ENCODE results near the gene SATL1. TPM values are rescaled to one million over a fixed set of nuclear protein-coding genes. Genes with fewer than 3 reads are reported as not detected.

Gene SATL1
- total RNA-seq, 2 experiments from 2014 or later = not detected

DNA sequence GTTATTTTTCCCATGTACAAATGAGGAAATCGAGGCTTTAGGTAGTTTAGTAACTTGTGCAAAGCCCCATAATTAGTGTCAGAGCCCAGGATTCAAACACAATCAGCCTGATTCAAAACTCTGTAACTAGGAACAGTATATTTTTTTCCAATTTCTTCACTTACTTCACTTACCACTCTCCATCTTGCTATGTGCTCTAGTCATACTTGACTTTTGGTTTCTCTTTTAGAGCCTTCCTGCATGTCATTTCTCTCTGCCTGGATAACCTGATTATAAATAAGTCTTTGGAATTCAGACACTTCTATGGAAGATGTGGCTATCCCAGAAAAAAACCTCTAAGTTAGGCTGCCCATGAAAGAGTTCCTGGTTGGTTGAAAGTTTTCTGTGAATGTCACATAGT, 22.2 kb downstream of the SATL1 start:
- ChIA-PET POLR2A (no interaction called here), CTCF (no interaction called here)
- Histone ChIP-seq H3K9me3 (ENCODE audit: control insufficient read depth in 1 of 2, insufficient read depth in 1 of 2, low read length in 2 of 2) (no peaks in the 10 kb centered on the region), H3K4me3 (ENCODE audit: low read length) (no peak overlapping the region), H3K27me3 (ENCODE audit: control insufficient read depth in 1 of 2, insufficient read depth in 2 of 2, low read length in 2 of 2) (no peaks in the 10 kb centered on the region), H3K4me1 (ENCODE audit: insufficient read depth, low read length) (no peaks in the 10 kb centered on the region), H3K27ac (ENCODE audit: low read depth in 1 of 2, low read length in 2 of 2) (no peak overlapping the region), H3K36me3 (ENCODE audit: insufficient read depth, low read length) (no peaks in the 10 kb centered on the region)
- Mint-ChIP-seq H3K4me3 (no peak overlapping the region), H3K9me3 (no peaks in the 10 kb centered on the region), H3K4me1 (ENCODE audit: low read depth) (no peaks in the 10 kb centered on the region), H3K27me3 (no peaks in the 10 kb centered on the region), H3K36me3 (ENCODE audit: low read depth) (no peaks in the 10 kb centered on the region), H3K27ac (no peak overlapping the region)
- intact Hi-C loops (cut with DNase I, micrococcal nuclease) = no loop called here
- TF ChIP-seq, protein P1, sequence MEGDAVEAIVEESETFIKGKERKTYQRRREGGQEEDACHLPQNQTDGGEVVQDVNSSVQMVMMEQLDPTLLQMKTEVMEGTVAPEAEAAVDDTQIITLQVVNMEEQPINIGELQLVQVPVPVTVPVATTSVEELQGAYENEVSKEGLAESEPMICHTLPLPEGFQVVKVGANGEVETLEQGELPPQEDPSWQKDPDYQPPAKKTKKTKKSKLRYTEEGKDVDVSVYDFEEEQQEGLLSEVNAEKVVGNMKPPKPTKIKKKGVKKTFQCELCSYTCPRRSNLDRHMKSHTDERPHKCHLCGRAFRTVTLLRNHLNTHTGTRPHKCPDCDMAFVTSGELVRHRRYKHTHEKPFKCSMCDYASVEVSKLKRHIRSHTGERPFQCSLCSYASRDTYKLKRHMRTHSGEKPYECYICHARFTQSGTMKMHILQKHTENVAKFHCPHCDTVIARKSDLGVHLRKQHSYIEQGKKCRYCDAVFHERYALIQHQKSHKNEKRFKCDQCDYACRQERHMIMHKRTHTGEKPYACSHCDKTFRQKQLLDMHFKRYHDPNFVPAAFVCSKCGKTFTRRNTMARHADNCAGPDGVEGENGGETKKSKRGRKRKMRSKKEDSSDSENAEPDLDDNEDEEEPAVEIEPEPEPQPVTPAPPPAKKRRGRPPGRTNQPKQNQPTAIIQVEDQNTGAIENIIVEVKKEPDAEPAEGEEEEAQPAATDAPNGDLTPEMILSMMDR (IDR thresholded peaks at IDR 0.05) = no peak
- ATAC-seq (ENCODE audit: poor library complexity) = no peak
- no peak for DNase-seq

DNA sequence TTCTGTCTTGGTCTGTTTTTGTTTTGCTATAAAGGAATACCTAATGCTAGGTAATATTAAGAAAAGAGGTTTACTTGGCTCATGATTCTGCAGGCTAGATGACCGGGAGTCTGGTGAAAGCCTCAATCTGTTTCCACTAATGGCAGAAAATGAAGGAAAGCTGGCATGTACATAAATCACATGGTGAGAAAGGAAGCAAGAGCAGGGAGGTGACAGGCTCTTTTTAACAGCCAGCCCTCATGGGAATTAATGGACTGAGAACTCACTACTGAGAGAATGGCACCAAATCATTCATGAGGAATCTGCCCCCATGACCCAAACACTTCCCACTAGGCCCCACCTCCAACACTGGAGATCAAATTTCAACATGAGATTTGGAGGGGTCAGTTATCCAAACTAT, 27.6 kb downstream of the SATL1 start:
- intact Hi-C loops (cut with DNase I, micrococcal nuclease) = no loop called here
- no peak for ATAC-seq (ENCODE audit: poor library complexity)
- ChIA-PET CTCF (no interaction called here), POLR2A (no interaction called here)
- no peaks in the 10 kb centered on the region for H3K9me3 Mint-ChIP-seq
- Histone ChIP-seq H3K9me3 (ENCODE audit: control insufficient read depth in 1 of 2, insufficient read depth in 1 of 2, low read length in 2 of 2) (no peaks in the 10 kb centered on the region), H3K4me1 (ENCODE audit: insufficient read depth, low read length) (no peaks in the 10 kb centered on the region), H3K27me3 (ENCODE audit: control insufficient read depth in 1 of 2, insufficient read depth in 2 of 2, low read length in 2 of 2) (no peaks in the 10 kb centered on the region), H3K27ac (ENCODE audit: low read depth in 1 of 2, low read length in 2 of 2) (no peak overlapping the region), H3K4me3 (ENCODE audit: low read length) (no peak overlapping the region), H3K36me3 (ENCODE audit: insufficient read depth, low read length) (no peaks in the 10 kb centered on the region)
- H3K36me3 Mint-ChIP-seq (ENCODE audit: low read depth) = no peaks in the 10 kb centered on the region
- TF ChIP-seq, protein P1 (IDR thresholded peaks at IDR 0.05) = no peak
- no peaks in the 10 kb centered on the region for H3K27me3 Mint-ChIP-seq
- H3K4me1 Mint-ChIP-seq (ENCODE audit: low read depth) = no peaks in the 10 kb centered on the region
- no peak overlapping the region for H3K27ac Mint-ChIP-seq
- H3K4me3 Mint-ChIP-seq = no peak overlapping the region
- DNase-seq = no peak

DNA sequence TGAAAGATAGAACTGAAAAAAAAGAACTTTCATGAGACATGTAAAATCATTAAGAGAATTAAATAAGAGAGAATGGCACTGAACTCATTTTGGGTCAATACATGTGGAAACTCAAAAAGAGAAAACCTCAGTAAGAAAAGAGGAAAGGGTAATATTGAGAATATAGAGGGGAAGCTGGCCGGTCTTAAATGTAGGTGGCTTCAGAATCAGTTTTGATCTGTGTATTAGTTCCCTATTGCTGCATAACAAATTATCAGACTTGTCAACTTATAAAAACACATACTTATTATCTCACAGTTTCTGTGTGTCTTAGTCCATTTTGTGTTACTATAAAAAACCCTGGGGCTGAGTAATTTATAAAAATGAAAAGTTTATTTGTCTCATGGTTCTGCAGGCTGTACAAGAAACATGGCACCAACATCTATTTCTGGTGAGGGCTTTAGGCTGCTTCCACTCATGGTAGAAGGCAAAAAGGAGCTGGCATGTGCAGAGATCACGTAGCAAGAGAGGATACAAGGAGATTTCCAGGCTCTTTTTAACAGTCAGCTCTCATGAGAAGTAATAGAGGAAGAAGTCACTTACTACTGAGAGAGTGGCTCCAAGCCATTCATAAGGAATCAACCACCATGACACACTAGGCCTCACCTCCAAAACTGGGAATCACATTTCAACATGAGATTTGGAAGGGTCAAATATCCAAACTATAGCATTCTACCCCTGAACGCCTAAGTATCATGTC, 29.6 kb downstream of the SATL1 start:
- intact Hi-C loops (cut with DNase I, micrococcal nuclease) = no loop called here
- H3K9me3 Mint-ChIP-seq = no peaks in the 10 kb centered on the region
- no peaks in the 10 kb centered on the region for H3K27me3 Mint-ChIP-seq
- no peak for DNase-seq
- Histone ChIP-seq H3K36me3 (ENCODE audit: insufficient read depth, low read length) (no peaks in the 10 kb centered on the region), H3K27ac (ENCODE audit: low read depth in 1 of 2, low read length in 2 of 2) (no peak overlapping the region), H3K4me3 (ENCODE audit: low read length) (no peak overlapping the region), H3K27me3 (ENCODE audit: control insufficient read depth in 1 of 2, insufficient read depth in 2 of 2, low read length in 2 of 2) (no peaks in the 10 kb centered on the region), H3K4me1 (ENCODE audit: insufficient read depth, low read length) (no peaks in the 10 kb centered on the region), H3K9me3 (ENCODE audit: control insufficient read depth in 1 of 2, insufficient read depth in 1 of 2, low read length in 2 of 2) (no peaks in the 10 kb centered on the region)
- no peaks in the 10 kb centered on the region for H3K36me3 Mint-ChIP-seq (ENCODE audit: low read depth)
- TF ChIP-seq, protein P1 (IDR thresholded peaks at IDR 0.05) = no peak
- H3K4me3 Mint-ChIP-seq = no peak overlapping the region
- POLR2A ChIA-PET = no interaction called here
- ATAC-seq (ENCODE audit: poor library complexity) = no peak
- no peaks in the 10 kb centered on the region for H3K4me1 Mint-ChIP-seq (ENCODE audit: low read depth)
- CTCF ChIA-PET = no interaction called here
- no peak overlapping the region for H3K27ac Mint-ChIP-seq

Data from CD4-positive, alpha-beta T cell (primary cell).